Body of pancreas (tissue), 4 donors: ENCODE measurements around the gene LRFN5.

Experiments used
- CTCF ChIP-seq, 7 experiments: fragments of 450-650 bp in 4 of 7; fragments of 200-600 bp in 3 of 7; sonication (generic) in 3 of 7; IDR thresholded peaks; one replicate each; pipeline ENCODE4 v1.5.1; 2016 to 2019; ENCODE audit warnings: antibody characterized with exemption in 7 of 7
- POLR2A ChIP-seq, 3 donors: fragments of 450-650 bp; IDR thresholded peaks; one replicate each; pipeline ENCODE4 v1.6.1; 2016; ENCODE audit warnings: antibody characterized with exemption in 3 of 3, mild to moderate bottlenecking in 2 of 3

- TF ChIP-seq CTCF (IDR thresholded peaks at IDR 0.05) (no peak), POLR2A (IDR thresholded peaks at IDR 0.05) (no peak)
These were observed 56.8 kb downstream of the LRFN5 start for GRCh38 chr14:41663473-41663850.
